DOHH2 (cell line): ENCODE results near the gene SLC30A4.

Experiments used
- H3F3A ChIP-seq: fragments of 200-600 bp; sonication (generic), shearing (Covaris generic); 2 replicates; pipeline ENCODE4 v1.6.0; 2016; ENCODE audit warnings: antibody characterized with exemption, mild to moderate bottlenecking; ENCODE audit not compliant: control insufficient read depth, insufficient read depth
- H3K27ac ChIP-seq: fragments of 200-600 bp; sonication (generic); 2 replicates; pipeline ENCODE4 v1.5.1; 2014; ENCODE audit warnings: low read depth, mild to moderate bottlenecking, low read length, moderate library complexity
- H3K27me3 ChIP-seq: fragments of 200-600 bp; sonication (generic); 2 replicates; pipeline ENCODE4 v1.6.1; 2014; ENCODE audit warnings: mild to moderate bottlenecking, low read length, mixed read lengths; ENCODE audit not compliant: control insufficient read depth
- H3K36me3 ChIP-seq: fragments of 200-600 bp; sonication (generic); 2 replicates; pipeline ENCODE4 v1.6.1; 2014; ENCODE audit warnings: mild to moderate bottlenecking, low read length, moderate library complexity, mixed read lengths; ENCODE audit not compliant: control insufficient read depth
- H3K4me1 ChIP-seq: fragments of 200-600 bp; sonication (generic); 2 replicates; pipeline ENCODE4 v1.6.1; 2014; ENCODE audit warnings: mild to moderate bottlenecking, low read length, mixed read lengths; ENCODE audit not compliant: control insufficient read depth
- H3K4me2 ChIP-seq: fragments of 200-600 bp; sonication (generic); 2 replicates; pipeline ENCODE4 v1.6.0; 2014; ENCODE audit warnings: mild to moderate bottlenecking, low read length, moderate library complexity
- H3K4me3 ChIP-seq: fragments of 200-600 bp; sonication (generic); 2 replicates; pipeline ENCODE4 v1.5.1; 2014; ENCODE audit warnings: mild to moderate bottlenecking, low read length, mixed read lengths
- H3K79me2 ChIP-seq: fragments of 200-600 bp; sonication (generic); 2 replicates; pipeline ENCODE4 v1.6.1; 2014; ENCODE audit warnings: mild to moderate bottlenecking, low read length, mixed read lengths; ENCODE audit not compliant: control insufficient read depth
- H3K9me2 ChIP-seq: fragments of 200-600 bp; sonication (generic); replicated peaks from 2 replicates; pipeline ENCODE4 v1.6.1; 2014; ENCODE audit warnings: mild to moderate bottlenecking, low read length, mixed read lengths; ENCODE audit not compliant: control insufficient read depth
- H3K9me3 ChIP-seq: fragments of 200-600 bp; sonication (generic); 2 replicates; pipeline ENCODE4 v1.6.1; 2014; ENCODE audit warnings: antibody characterized with exemption, low read length, mixed read lengths; ENCODE audit not compliant: control insufficient read depth, insufficient read depth
- H4K20me1 ChIP-seq: fragments of 200-600 bp; sonication (generic); 2 replicates; pipeline ENCODE4 v1.6.0; 2014; ENCODE audit warnings: low read depth, mild to moderate bottlenecking, antibody characterized with exemption, low read length, moderate library complexity; ENCODE audit not compliant: control insufficient read depth, insufficient read depth
- CTCF ChIP-seq: fragments of 200-600 bp; sonication (generic); IDR thresholded peaks from one replicate; pipeline ENCODE4 v1.5.1; 2014; ENCODE audit warnings: antibody characterized with exemption, mild to moderate bottlenecking, low read depth, low read length; ENCODE audit not compliant: poor library complexity, severe bottlenecking
- EZH2phosphoT487 ChIP-seq: fragments of 200-600 bp; sonication (generic); IDR thresholded peaks from 2 replicates; pipeline ENCODE4 v1.6.1; 2017; ENCODE audit warnings: borderline replicate concordance, mild to moderate bottlenecking, antibody characterized with exemption, low read length, moderate library complexity, mixed read lengths

The SLC30A4 gene

GRCh38 chr15:45458746-45459403 is 63.7 kb downstream of the SLC30A4 start:
- no peaks in the 10 kb centered on the region for H3K9me2 ChIP-seq
- peak; percentile 76 for TF ChIP-seq CTCF
- no peak for TF ChIP-seq EZH2phosphoT487

DNA sequence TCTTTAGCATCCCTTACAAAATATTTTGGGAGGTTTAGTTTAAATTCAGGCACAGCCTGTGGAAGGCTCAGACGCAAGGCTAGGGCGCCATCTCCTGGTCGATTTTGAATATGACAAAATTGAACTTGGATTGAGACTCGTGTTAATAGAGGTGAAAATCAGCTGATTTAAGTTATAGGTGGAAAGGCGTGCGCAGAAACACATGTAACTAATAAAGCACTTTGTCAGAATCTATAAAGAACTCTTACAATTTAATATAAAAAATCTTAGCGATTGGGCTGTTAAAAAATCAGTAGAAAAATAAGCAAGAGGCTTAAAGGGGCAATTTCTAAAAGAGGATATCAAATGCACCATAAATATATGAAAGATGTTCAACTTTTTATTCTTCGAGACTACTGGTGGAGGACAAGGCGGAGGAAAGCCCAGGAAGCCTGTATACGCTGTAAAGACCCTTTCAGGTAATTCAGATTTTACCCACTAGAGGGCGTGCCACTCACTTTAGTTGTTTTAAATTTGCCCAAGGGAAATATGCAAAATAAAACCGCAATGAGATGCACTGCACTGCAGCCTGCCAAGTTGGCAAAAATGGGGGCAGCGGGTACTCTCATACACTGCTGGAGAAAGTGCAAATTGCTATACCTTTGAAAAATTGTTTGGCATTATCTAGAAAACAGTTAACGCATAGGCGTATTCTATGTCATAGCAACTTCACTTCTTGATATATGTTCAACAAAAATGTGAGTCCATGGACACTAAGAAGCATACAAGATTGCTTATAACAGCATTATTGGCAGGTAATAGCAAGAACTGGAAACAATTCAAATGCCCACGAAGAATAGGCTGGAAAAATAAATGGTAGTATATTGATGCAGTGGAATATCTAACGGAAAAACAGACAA is 64.7 kb downstream of the SLC30A4 start:
- TF ChIP-seq EZH2phosphoT487 = no peak
- peak; percentile 78 for TF ChIP-seq CTCF
- Histone ChIP-seq H3K9me2 (no peaks in the 10 kb centered on the region), H3F3A (peaks cover 8% of the 10 kb centered on the region), H3K4me1 (peaks cover 29% of the 10 kb centered on the region), H3K79me2 (no peaks in the 10 kb centered on the region), H3K36me3 (no peaks in the 10 kb centered on the region), H3K4me3 (peak overlapping the region; percentile 84), H4K20me1 (no peaks in the 10 kb centered on the region), H3K9me3 (peaks cover 4% of the 10 kb centered on the region; the same call in 1 of the 2 replicates), H3K27me3 (no peaks in the 10 kb centered on the region), H3K4me2 (peak overlapping the region; percentile 100), H3K27ac (peak overlapping the region; percentile 56)

More at GRCh38 chr15:45458746-45459403, 63.7 kb downstream of the SLC30A4 start:
- peak overlapping the region; percentile 100 for H3K4me2 ChIP-seq
- H3K36me3 ChIP-seq = no peaks in the 10 kb centered on the region
- peak overlapping the region; percentile 84 for H3K4me3 ChIP-seq
- no peaks in the 10 kb centered on the region for H4K20me1 ChIP-seq
- H3K4me1 ChIP-seq = peaks cover 29% of the 10 kb centered on the region
- H3K79me2 ChIP-seq = no peaks in the 10 kb centered on the region
- no peak overlapping the region for H3K27ac ChIP-seq
- no peaks in the 10 kb centered on the region for H3K27me3 ChIP-seq
- peaks cover 7% of the 10 kb centered on the region; the same call in 1 of the 2 replicates for H3K9me3 ChIP-seq
- H3F3A ChIP-seq = peaks cover 8% of the 10 kb centered on the region

DNA sequence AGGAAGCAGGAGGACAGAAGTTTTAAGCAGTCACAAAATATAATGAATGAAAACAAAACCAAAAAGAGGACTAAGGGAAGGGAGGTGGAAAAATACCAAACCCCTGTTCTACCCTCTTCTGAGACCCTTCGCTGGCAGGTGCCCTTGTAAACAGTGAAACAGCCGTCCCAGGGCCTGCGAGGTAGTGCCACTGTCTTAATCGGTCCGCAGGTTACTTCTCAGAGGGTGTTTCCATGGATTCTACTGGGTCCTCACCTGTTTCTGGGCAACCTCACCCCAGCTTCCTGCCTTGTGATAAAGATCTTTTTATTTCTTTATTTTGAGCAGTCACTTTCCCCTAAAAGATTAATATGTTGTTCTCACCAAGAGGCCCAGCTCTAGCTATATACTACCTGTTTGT is 65.3 kb downstream of the SLC30A4 start:
- H3K4me1 ChIP-seq = peaks cover 29% of the 10 kb centered on the region
- TF ChIP-seq EZH2phosphoT487 = no peak
- no peak for TF ChIP-seq CTCF
- H3K4me3 ChIP-seq = no peak overlapping the region
- H3F3A ChIP-seq = peaks cover 8% of the 10 kb centered on the region
- no peaks in the 10 kb centered on the region for H4K20me1 ChIP-seq
- no peaks in the 10 kb centered on the region for H3K79me2 ChIP-seq
- H3K27ac ChIP-seq = no peak overlapping the region
- no peaks in the 10 kb centered on the region for H3K9me2 ChIP-seq
- no peaks in the 10 kb centered on the region for H3K27me3 ChIP-seq
- no peaks in the 10 kb centered on the region for H3K36me3 ChIP-seq
- peaks cover 4% of the 10 kb centered on the region; the same call in 1 of the 2 replicates for H3K9me3 ChIP-seq
- peak overlapping the region; percentile 100 for H3K4me2 ChIP-seq
